ENCODE data around the gene KCNK2. TPM values are rescaled to one million over a fixed set of nuclear protein-coding genes. Genes with fewer than 3 reads are reported as not detected.
A peak's percentile ranks its signal among the peaks of the same experiment; 100 is the strongest.

Gene KCNK2
- total RNA-seq, 1 donor = 86.9 TPM

GRCh38 chr1:215143497-215143896, 61.0 kb downstream of the KCNK2 start:
- peaks cover 3% of the 10 kb centered on the region for H3K4me1 ChIP-seq (ENCODE audit: insufficient read depth, low read length)
- DNase-seq (ENCODE audit: insufficient read length, low spot score, missing footprints) = peak; percentile 8
- no peaks in the 10 kb centered on the region for H4K20me1 ChIP-seq (ENCODE audit: insufficient read depth, low read length)
- H3K4me3 ChIP-seq (ENCODE audit: insufficient read depth, low read length) = no peak overlapping the region
- peaks cover 2% of the 10 kb centered on the region for H3K9me3 ChIP-seq (ENCODE audit: low read depth, low read length)
- H3K36me3 ChIP-seq (ENCODE audit: insufficient read depth, low read length) = no peaks in the 10 kb centered on the region
- H2AFZ ChIP-seq (ENCODE audit: low read length) = no peak overlapping the region
- H3K27ac ChIP-seq (ENCODE audit: low read depth, low read length) = no peak overlapping the region
- H3K27me3 ChIP-seq (ENCODE audit: insufficient read depth, low read length) = no peaks in the 10 kb centered on the region
- no peak for TF ChIP-seq CTCF (IDR thresholded peaks at IDR 0.05; ENCODE audit: extremely low read depth, low read depth, low read length)
- H3K4me2 ChIP-seq (ENCODE audit: insufficient read depth, low read length) = no peak overlapping the region
- H3K79me2 ChIP-seq (ENCODE audit: insufficient read depth, low read length) = peaks cover 39% of the 10 kb centered on the region

GRCh38 chr1:215146240-215146975, 63.9 kb downstream of the KCNK2 start:
- TF ChIP-seq CTCF (IDR thresholded peaks at IDR 0.05; ENCODE audit: extremely low read depth, low read depth, low read length) = peak; percentile 54
- Histone ChIP-seq H3K9me3 (ENCODE audit: low read depth, low read length) (peaks cover under 1% of the 10 kb centered on the region), H3K36me3 (ENCODE audit: insufficient read depth, low read length) (no peaks in the 10 kb centered on the region), H3K4me2 (ENCODE audit: insufficient read depth, low read length) (no peak overlapping the region), H4K20me1 (ENCODE audit: insufficient read depth, low read length) (no peaks in the 10 kb centered on the region), H3K27ac (ENCODE audit: low read depth, low read length) (no peak overlapping the region), H2AFZ (ENCODE audit: low read length) (no peak overlapping the region), H3K27me3 (ENCODE audit: insufficient read depth, low read length) (no peaks in the 10 kb centered on the region), H3K4me3 (ENCODE audit: insufficient read depth, low read length) (no peak overlapping the region), H3K4me1 (ENCODE audit: insufficient read depth, low read length) (peaks cover 3% of the 10 kb centered on the region), H3K79me2 (ENCODE audit: insufficient read depth, low read length) (peaks cover 55% of the 10 kb centered on the region)
- DNase-seq (ENCODE audit: insufficient read length, low spot score, missing footprints) = no peak

DNA sequence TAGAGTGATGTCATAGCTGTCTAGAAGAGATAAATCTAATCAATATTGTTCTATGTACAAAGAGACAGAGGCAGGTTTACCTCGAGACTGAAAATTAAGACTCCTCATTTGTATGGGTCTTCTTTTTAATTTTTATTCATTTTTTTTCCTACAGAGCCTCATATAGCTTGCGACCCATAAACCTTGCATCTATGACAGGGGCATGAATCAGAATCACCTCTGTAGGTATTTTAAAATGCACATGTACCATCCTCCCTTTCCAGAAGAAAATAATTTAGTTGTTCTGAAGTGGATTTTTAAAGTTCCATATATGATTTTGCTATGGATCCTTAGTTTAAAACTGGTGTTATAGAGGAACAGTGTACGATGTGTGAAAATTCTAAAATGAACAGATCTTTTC, 64.5 kb downstream of the KCNK2 start:
- H3K27me3 ChIP-seq (ENCODE audit: insufficient read depth, low read length) = no peaks in the 10 kb centered on the region
- peaks cover 5% of the 10 kb centered on the region for H3K4me1 ChIP-seq (ENCODE audit: insufficient read depth, low read length)
- H3K79me2 ChIP-seq (ENCODE audit: insufficient read depth, low read length) = peaks cover 55% of the 10 kb centered on the region
- no peak overlapping the region for H2AFZ ChIP-seq (ENCODE audit: low read length)
- H4K20me1 ChIP-seq (ENCODE audit: insufficient read depth, low read length) = no peaks in the 10 kb centered on the region
- H3K27ac ChIP-seq (ENCODE audit: low read depth, low read length) = no peak overlapping the region
- no peak for DNase-seq (ENCODE audit: insufficient read length, low spot score, missing footprints)
- H3K9me3 ChIP-seq (ENCODE audit: low read depth, low read length) = no peaks in the 10 kb centered on the region
- no peak overlapping the region for H3K4me3 ChIP-seq (ENCODE audit: insufficient read depth, low read length)
- H3K4me2 ChIP-seq (ENCODE audit: insufficient read depth, low read length) = no peak overlapping the region
- H3K36me3 ChIP-seq (ENCODE audit: insufficient read depth, low read length) = no peaks in the 10 kb centered on the region
- TF ChIP-seq CTCF (IDR thresholded peaks at IDR 0.05; ENCODE audit: extremely low read depth, low read depth, low read length) = no peak

DNA sequence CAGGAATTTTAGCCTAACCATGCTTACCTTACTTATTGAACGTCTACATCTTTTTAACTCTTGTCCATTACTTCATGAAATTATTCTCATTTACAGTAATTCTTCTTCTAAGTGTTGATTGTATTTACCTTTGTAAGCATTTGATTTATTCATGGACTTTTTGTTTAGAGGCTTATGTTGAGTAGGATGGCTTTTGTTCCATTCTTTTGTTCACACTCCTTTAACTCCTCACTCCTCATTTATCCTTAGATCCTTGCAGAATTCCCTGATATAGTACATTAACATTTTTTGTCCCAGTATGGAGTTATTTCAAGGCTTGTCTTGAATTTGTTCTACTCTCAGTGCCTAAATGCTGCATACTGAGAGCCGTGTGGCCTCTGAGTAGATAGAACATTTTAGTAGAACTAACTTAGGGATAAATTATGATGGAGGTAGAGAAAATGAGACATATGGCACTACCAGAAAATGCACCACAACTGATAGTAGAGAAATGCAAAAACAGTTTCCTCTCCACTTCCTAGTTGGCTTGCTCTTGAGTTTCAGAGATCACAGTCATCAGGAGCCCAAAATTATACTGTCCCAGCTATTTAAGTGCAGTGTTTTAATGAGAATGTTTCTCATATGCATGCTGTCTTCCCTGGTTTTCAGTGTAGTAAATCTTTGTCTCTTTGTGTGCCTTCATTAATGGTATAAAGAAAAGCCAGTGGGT, 69.5 kb downstream of the KCNK2 start:
- no peaks in the 10 kb centered on the region for H3K9me3 ChIP-seq (ENCODE audit: low read depth, low read length)
- no peaks in the 10 kb centered on the region for H4K20me1 ChIP-seq (ENCODE audit: insufficient read depth, low read length)
- peaks cover 4% of the 10 kb centered on the region for H3K4me1 ChIP-seq (ENCODE audit: insufficient read depth, low read length)
- peak; percentile 2 for DNase-seq (ENCODE audit: insufficient read length, low spot score, missing footprints)
- no peaks in the 10 kb centered on the region for H3K27me3 ChIP-seq (ENCODE audit: insufficient read depth, low read length)
- no peak overlapping the region for H3K27ac ChIP-seq (ENCODE audit: low read depth, low read length)
- H3K36me3 ChIP-seq (ENCODE audit: insufficient read depth, low read length) = no peaks in the 10 kb centered on the region
- no peak overlapping the region for H2AFZ ChIP-seq (ENCODE audit: low read length)
- no peak for TF ChIP-seq CTCF (IDR thresholded peaks at IDR 0.05; ENCODE audit: extremely low read depth, low read depth, low read length)
- no peak overlapping the region for H3K4me2 ChIP-seq (ENCODE audit: insufficient read depth, low read length)
- no peak overlapping the region for H3K4me3 ChIP-seq (ENCODE audit: insufficient read depth, low read length)
- H3K79me2 ChIP-seq (ENCODE audit: insufficient read depth, low read length) = peaks cover 51% of the 10 kb centered on the region
